Liver (tissue), 9 donors: ENCODE results near the gene ENHO. TPM values are rescaled to one million over a fixed set of nuclear protein-coding genes. Genes with fewer than 3 reads are reported as not detected.
A peak's percentile ranks its signal among the peaks of the same experiment; 100 is the strongest.

Experiments
- DNase-seq: peaks from one replicate; pipeline ENCODE4 v3.0.0-alpha.2; 2017; ENCODE audit warnings: low spot score
- H3K27ac ChIP-seq, 2 donors: one replicate each; pipeline ENCODE4 v1.7.0; 2013; ENCODE audit warnings: inconsistent platforms in 2 of 2, low read length in 2 of 2, control low read depth in 1 of 2, low read depth in 1 of 2, mild to moderate bottlenecking in 1 of 2
- H3K27me3 ChIP-seq, 4 donors: one replicate each; pipeline versions ENCODE4 v1.6.1 to v1.7.0; 2013; ENCODE audit warnings: low read length in 3 of 4, inconsistent platforms in 1 of 4, mild to moderate bottlenecking in 1 of 4, moderate library complexity in 1 of 4; ENCODE audit not compliant: control insufficient read depth in 4 of 4, insufficient read depth in 4 of 4
- H3K36me3 ChIP-seq, 4 donors: one replicate each; pipeline versions ENCODE4 v1.6.1 to v1.7.0; 2013; ENCODE audit warnings: low read length in 3 of 4, mild to moderate bottlenecking in 3 of 4, low read depth in 1 of 4, moderate library complexity in 1 of 4; ENCODE audit not compliant: control insufficient read depth in 4 of 4, insufficient read depth in 3 of 4
- H3K4me1 ChIP-seq, 4 donors: one replicate each; pipeline versions ENCODE4 v1.6.1 to v1.7.0; 2013; ENCODE audit warnings: low read length in 3 of 4, mild to moderate bottlenecking in 3 of 4, moderate library complexity in 1 of 4; ENCODE audit not compliant: control insufficient read depth in 4 of 4, insufficient read depth in 4 of 4
- H3K4me3 ChIP-seq, 3 donors: one replicate each; pipeline versions ENCODE4 v1.6.1 to v1.7.0; 2013; ENCODE audit warnings: low read length in 3 of 3, control low read depth in 1 of 3, low read depth in 1 of 3, mild to moderate bottlenecking in 1 of 3
- H3K9ac ChIP-seq, 2 donors: one replicate each; pipeline ENCODE4 v1.7.0; 2013; ENCODE audit warnings: low read length in 2 of 2, mild to moderate bottlenecking in 2 of 2, moderate library complexity in 2 of 2, control low read depth in 1 of 2, low read depth in 1 of 2
- H3K9me3 ChIP-seq, 4 donors: one replicate each; pipeline versions ENCODE4 v1.6.1 to v1.7.0; 2013; ENCODE audit warnings: low read length in 3 of 4; ENCODE audit not compliant: control insufficient read depth in 4 of 4
- ATF3 ChIP-seq: IDR thresholded peaks from 2 replicates; pipeline ENCODE4 v1.6.1; 2016; ENCODE audit warnings: antibody characterized with exemption
- CTCF ChIP-seq: fragments of 150-350 bp; IDR thresholded peaks from 2 replicates; pipeline ENCODE4 v1.5.1; 2017; ENCODE audit warnings: improper control_type of control experiment, low read depth, low read length; ENCODE audit not compliant: missing input control
- EGR1 ChIP-seq, 2 donors: IDR thresholded peaks; 2 replicates each; pipeline ENCODE4 v1.6.1; 2016 to 2018; ENCODE audit warnings: antibody characterized with exemption in 2 of 2, low read depth in 2 of 2
- FOXA1 ChIP-seq: IDR thresholded peaks from 2 replicates; pipeline ENCODE4 v1.6.1; 2016; ENCODE audit warnings: antibody characterized with exemption
- FOXA2 ChIP-seq: IDR thresholded peaks from 2 replicates; pipeline ENCODE4 v1.6.1; 2016; ENCODE audit warnings: antibody characterized with exemption
- GABPA ChIP-seq, 2 donors: IDR thresholded peaks in 1 of 2; conservative IDR thresholded peaks in 1 of 2; 2 replicates each; pipeline ENCODE4 v1.6.1; 2016; ENCODE audit warnings: antibody characterized with exemption in 2 of 2, mild to moderate bottlenecking in 1 of 2, moderate library complexity in 1 of 2
- HNF4A ChIP-seq, 2 donors: conservative IDR thresholded peaks; 2 replicates each; pipeline ENCODE4 v1.6.1; 2016; ENCODE audit warnings: antibody characterized with exemption in 2 of 2, mild to moderate bottlenecking in 2 of 2
- HNF4G ChIP-seq: IDR thresholded peaks from 2 replicates; pipeline ENCODE4 v1.6.1; 2016; ENCODE audit warnings: antibody characterized with exemption
- JUND ChIP-seq, 2 donors: IDR thresholded peaks; 2 replicates each; pipeline ENCODE4 v1.6.1; 2016; ENCODE audit warnings: antibody characterized with exemption in 2 of 2
- MAX ChIP-seq: IDR thresholded peaks from 2 replicates; pipeline ENCODE4 v1.6.1; 2016; ENCODE audit warnings: antibody characterized with exemption
- NR2F2 ChIP-seq: IDR thresholded peaks from 2 replicates; pipeline ENCODE4 v1.6.1; 2016; ENCODE audit warnings: antibody characterized with exemption
- RAD21 ChIP-seq, 2 donors: IDR thresholded peaks; 2 replicates each; pipeline ENCODE4 v1.6.1; 2016; ENCODE audit warnings: antibody characterized with exemption in 2 of 2, mild to moderate bottlenecking in 2 of 2
- REST ChIP-seq: IDR thresholded peaks from 2 replicates; pipeline ENCODE4 v1.6.1; 2016; ENCODE audit warnings: antibody characterized with exemption, mild to moderate bottlenecking
- RXRA ChIP-seq, 2 donors: IDR thresholded peaks; 2 replicates each; pipeline ENCODE4 v1.6.1; 2017 to 2018; ENCODE audit warnings: antibody characterized with exemption in 2 of 2, mild to moderate bottlenecking in 1 of 2
- SP1 ChIP-seq: IDR thresholded peaks from 2 replicates; pipeline ENCODE4 v1.6.1; 2018; ENCODE audit warnings: antibody characterized with exemption, mild to moderate bottlenecking
- TAF1 ChIP-seq: conservative IDR thresholded peaks from 2 replicates; pipeline ENCODE4 v1.6.1; 2016; ENCODE audit warnings: antibody characterized with exemption, mild to moderate bottlenecking
- ZBTB33 ChIP-seq: IDR thresholded peaks from 2 replicates; pipeline ENCODE4 v1.6.1; 2016; ENCODE audit warnings: antibody characterized with exemption
- WGBS: extraction: QIAGEN DNeasy Blood & Tissue Kit; methylation state at CpG from one replicate; pipeline ENCODE4 v1.1.7; 2013; 5-methylcytosine and 5-hydroxymethylcytosine counted together
- polyA plus RNA-seq, 2 donors: library from polyadenylated mRNA; stranded (reverse) in 1 of 2; unstranded in 1 of 2; fragments of 200-250 nt in 1 of 2; fragments of >200 nt in 1 of 2; fragmentation: Nextera tagmentation in 1 of 2; extraction: Ambion mirVana in 1 of 2; gene quantifications; one replicate each; pipeline versions ENCODE4 v1.2.1 to v1.2.3, GENCODE V29; 2013 to 2015
- total RNA-seq, 2 donors: library from RNA; depleted of rRNA; stranded (reverse); fragments of >200 nt; gene quantifications; one replicate each; pipeline ENCODE4 v1.2.3, GENCODE V29; 2014
- donor health status: healthy.
- donor health status: healthy.
- donor health status: healthy.
- donor health status: healthy.
- donor health status: healthy.

The ENHO gene
- total and polyA plus RNA-seq, 4 donors: 0.67 to 9.6 (median 1.9) TPM

- H3K27me3 ChIP-seq: no peaks in the 10 kb centered on the region
- TF ChIP-seq TAF1 (no peak), SP1 (no peak), HNF4G (no peak), FOXA1 (no peak), FOXA2 (no peak), ZBTB33 (no peak), RAD21 (IDR thresholded peaks at IDR 0.05) (peak in 1 of 2 donors; percentile 56), JUND (IDR thresholded peaks at IDR 0.05) (no peak), HNF4A (conservative IDR thresholded peaks at IDR 0.05) (no peak), RXRA (IDR thresholded peaks at IDR 0.05) (no peak), GABPA (IDR thresholded peaks at IDR 0.05 in 1 of 2, conservative IDR thresholded peaks at IDR 0.05 in 1 of 2) (no peak), EGR1 (IDR thresholded peaks at IDR 0.05; ENCODE audit: low read depth in 2 of 2) (no peak), CTCF (peak; percentile 40), NR2F2 (no peak), REST (no peak)
- DNase-seq: no peak
- H3K9me3 ChIP-seq: no peaks in the 10 kb centered on the region
- no peak overlapping the region for H3K4me3 ChIP-seq
- no peak overlapping the region for H3K9ac ChIP-seq
- no peak overlapping the region for H3K27ac ChIP-seq
- 89% methylated on average over 7 of the region's 7 CpGs for WGBS
- H3K36me3 ChIP-seq: peaks cover 0 to 4% (median 0%) of the 10 kb centered on the region in 4 donors
- peaks cover 0 to 11% (median 2%) of the 10 kb centered on the region in 4 donors for H3K4me1 ChIP-seq
Measured at GRCh38 chr9:34562135-34562745, 39.5 kb upstream of the ENHO start.

GRCh38 chr9:34560599-34561214 is 37.9 kb upstream of the ENHO start:
- peaks cover 0 to 4% (median 0%) of the 10 kb centered on the region in 4 donors for H3K36me3 ChIP-seq
- no peaks in the 10 kb centered on the region for H3K27me3 ChIP-seq
- no peak overlapping the region for H3K4me3 ChIP-seq
- peaks cover 0 to 16% (median 5%) of the 10 kb centered on the region in 4 donors for H3K4me1 ChIP-seq
- no peak for DNase-seq
- H3K9ac ChIP-seq: no peak overlapping the region
- no peak overlapping the region for H3K27ac ChIP-seq
- no peaks in the 10 kb centered on the region for H3K9me3 ChIP-seq
- 80% methylated on average over 21 of the region's 21 CpGs for WGBS
- TF ChIP-seq GABPA (IDR thresholded peaks at IDR 0.05 in 1 of 2, conservative IDR thresholded peaks at IDR 0.05 in 1 of 2): no peak
- no peak for TF ChIP-seq NR2F2
- TF ChIP-seq REST: no peak
- TF ChIP-seq FOXA1: no peak
- TF ChIP-seq RXRA (IDR thresholded peaks at IDR 0.05): no peak
- TF ChIP-seq MAX: no peak
- no peak for TF ChIP-seq ATF3
- TF ChIP-seq TAF1: no peak
- no peak for TF ChIP-seq CTCF
